ENCODE data around the gene HGF. TPM values are rescaled to one million over a fixed set of nuclear protein-coding genes. Genes with fewer than 3 reads are reported as not detected.

The HGF gene
- polyA plus RNA-seq, 1 experiment: 129 TPM

DNA sequence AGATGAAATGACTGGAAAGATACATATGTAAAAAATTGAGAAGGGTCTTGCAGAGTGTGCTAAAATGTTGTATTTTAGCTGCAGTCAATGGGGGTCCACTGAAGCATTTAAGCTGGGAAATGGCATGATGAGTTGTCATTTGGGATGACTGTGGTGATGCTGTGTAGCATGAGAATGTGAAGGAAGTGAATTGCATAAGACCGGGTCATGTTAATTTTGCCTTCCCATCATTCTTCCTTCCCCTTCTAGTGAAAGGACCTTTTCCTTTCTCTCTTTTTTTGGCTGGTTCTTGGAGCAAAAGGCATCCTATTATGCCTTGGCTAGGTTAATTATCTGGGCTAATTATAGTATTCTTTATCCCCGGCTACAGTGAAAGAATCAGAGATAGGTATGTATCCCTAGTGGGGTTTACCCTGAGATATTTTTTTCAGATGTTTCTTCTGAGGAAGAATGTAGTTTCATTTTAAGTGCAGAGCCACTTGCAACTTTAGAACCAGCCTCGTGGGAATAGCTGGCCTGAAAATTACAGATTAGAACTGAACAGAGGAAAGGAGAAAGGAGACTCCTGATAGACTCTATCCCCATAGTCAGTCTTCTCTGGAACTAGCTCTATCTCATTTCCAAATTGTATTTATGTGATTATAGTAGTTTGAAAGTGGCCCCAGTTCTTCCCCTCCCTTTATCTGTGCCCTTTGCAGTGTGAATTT is 93.6 kb downstream of the HGF start:
- CTCF ChIA-PET: no interaction called here
- H3K27me3 ChIP-seq (ENCODE audit: control insufficient read depth, insufficient read depth, low read length): no peaks in the 10 kb centered on the region
- TF ChIP-seq, protein P1, sequence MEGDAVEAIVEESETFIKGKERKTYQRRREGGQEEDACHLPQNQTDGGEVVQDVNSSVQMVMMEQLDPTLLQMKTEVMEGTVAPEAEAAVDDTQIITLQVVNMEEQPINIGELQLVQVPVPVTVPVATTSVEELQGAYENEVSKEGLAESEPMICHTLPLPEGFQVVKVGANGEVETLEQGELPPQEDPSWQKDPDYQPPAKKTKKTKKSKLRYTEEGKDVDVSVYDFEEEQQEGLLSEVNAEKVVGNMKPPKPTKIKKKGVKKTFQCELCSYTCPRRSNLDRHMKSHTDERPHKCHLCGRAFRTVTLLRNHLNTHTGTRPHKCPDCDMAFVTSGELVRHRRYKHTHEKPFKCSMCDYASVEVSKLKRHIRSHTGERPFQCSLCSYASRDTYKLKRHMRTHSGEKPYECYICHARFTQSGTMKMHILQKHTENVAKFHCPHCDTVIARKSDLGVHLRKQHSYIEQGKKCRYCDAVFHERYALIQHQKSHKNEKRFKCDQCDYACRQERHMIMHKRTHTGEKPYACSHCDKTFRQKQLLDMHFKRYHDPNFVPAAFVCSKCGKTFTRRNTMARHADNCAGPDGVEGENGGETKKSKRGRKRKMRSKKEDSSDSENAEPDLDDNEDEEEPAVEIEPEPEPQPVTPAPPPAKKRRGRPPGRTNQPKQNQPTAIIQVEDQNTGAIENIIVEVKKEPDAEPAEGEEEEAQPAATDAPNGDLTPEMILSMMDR (IDR thresholded peaks at IDR 0.05; ENCODE audit: low read depth, low read length): no peak
- no peak overlapping the region for H3K4me3 ChIP-seq (ENCODE audit: low read depth, low read length)
- H3K27ac ChIP-seq (ENCODE audit: low read depth, low read length): no peak overlapping the region
- no peak for DNase-seq (ENCODE audit: low read depth, low spot score)
- H3K9me3 ChIP-seq (ENCODE audit: control insufficient read depth, insufficient read depth, low read length): no peaks in the 10 kb centered on the region; the same call in 1 of the 2 replicates
- POLR2A ChIA-PET: interaction anchor here (1.1 kb wide), 1 partner anchor 16 kb away, joined by 3 read pairs; no protein-coding TSS in a partner anchor

DNA sequence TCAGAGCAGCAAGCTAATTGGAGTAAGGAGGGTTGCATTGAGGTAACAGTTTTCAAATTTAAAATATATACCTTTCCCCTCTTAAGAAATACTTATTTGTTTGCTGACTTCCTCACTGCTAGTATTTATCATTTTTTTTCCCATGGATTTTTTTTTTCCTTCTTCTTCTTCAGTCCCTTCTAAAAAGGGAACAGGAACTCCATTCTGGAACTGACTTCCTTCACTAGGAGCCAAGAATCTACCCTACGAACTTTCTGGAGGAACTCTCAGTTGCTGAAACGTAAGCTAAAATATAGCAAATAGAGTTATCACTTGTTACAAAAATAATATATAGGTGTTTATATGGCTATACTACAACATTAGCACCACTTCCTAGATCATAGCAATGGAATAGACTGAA is 95.4 kb downstream of the HGF start:
- Histone ChIP-seq H3K27ac (ENCODE audit: low read depth, low read length) (no peak overlapping the region), H3K4me3 (ENCODE audit: low read depth, low read length) (no peak overlapping the region), H3K9me3 (ENCODE audit: control insufficient read depth, insufficient read depth, low read length) (no peaks in the 10 kb centered on the region; the same call in 1 of the 2 replicates), H3K27me3 (ENCODE audit: control insufficient read depth, insufficient read depth, low read length) (no peaks in the 10 kb centered on the region)
- DNase-seq (ENCODE audit: low read depth, low spot score): no peak
- TF ChIP-seq, protein P1 (IDR thresholded peaks at IDR 0.05; ENCODE audit: low read depth, low read length): no peak
- ChIA-PET POLR2A (no interaction called here), CTCF (no interaction called here)

DNA sequence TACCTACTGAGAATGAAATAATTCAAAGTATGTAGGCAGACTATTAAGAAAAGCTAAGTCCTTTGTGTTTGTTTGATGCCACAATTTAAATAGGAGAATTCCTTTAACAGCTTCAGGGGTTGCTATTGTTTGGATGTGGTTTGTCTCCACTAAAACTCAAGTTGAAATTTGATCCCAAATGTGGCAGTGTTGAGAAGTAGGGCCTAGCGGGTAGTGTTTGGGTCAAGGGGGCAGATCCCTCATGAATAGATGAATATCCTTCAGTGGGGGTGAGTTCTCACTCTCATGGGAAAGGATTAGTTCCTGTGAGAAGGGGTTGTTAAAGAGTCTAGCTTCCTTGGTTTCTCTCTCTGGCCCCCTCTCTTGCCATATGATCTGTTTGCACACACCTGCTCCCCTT is 97.0 kb downstream of the HGF start:
- ChIA-PET POLR2A (no interaction called here), CTCF (interaction anchor here (1.6 kb wide), 1 partner anchor 10 kb away, joined by 3 read pairs; no protein-coding TSS in a partner anchor)
- Histone ChIP-seq H3K9me3 (ENCODE audit: control insufficient read depth, insufficient read depth, low read length) (peaks cover 5% of the 10 kb centered on the region; the same call in 1 of the 2 replicates), H3K4me3 (ENCODE audit: low read depth, low read length) (no peak overlapping the region), H3K27ac (ENCODE audit: low read depth, low read length) (no peak overlapping the region), H3K27me3 (ENCODE audit: control insufficient read depth, insufficient read depth, low read length) (no peaks in the 10 kb centered on the region)
- DNase-seq (ENCODE audit: low read depth, low spot score): no peak
- TF ChIP-seq, protein P1 (IDR thresholded peaks at IDR 0.05; ENCODE audit: low read depth, low read length): no peak

DNA sequence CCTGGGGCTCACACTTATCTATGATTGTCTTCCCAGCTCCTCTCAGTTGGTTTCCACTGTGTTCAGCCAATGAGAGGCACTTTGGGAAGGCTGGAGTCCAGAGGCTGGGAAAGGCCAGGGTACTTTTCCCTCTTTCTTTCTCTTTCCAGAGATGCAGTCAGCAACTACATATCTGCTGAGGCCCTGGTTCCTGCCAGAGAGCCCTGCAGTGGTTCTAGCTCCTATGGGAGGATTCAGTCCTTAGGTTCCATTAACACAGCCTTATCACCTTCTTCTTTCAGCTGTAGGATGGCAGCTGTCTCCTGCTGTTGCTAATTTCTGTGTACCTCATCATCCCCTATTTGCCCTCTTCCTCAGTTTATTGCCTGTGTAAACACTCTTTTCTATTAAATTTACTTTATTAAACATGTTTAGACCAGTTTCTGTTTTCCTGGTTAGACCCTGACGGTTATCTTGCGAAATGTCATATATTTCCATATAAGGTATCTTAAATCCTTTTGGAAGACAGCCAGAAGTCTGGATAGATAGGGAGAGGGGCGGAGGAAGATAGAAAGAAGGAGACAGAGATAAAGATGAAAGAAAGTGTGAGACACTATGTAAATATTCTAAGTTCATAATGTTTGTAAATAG is 100.3 kb downstream of the HGF start:
- Histone ChIP-seq H3K27me3 (ENCODE audit: control insufficient read depth, insufficient read depth, low read length) (no peaks in the 10 kb centered on the region), H3K4me3 (ENCODE audit: low read depth, low read length) (no peak overlapping the region), H3K27ac (ENCODE audit: low read depth, low read length) (no peak overlapping the region), H3K9me3 (ENCODE audit: control insufficient read depth, insufficient read depth, low read length) (peaks cover 5% of the 10 kb centered on the region; the same call in 1 of the 2 replicates)
- ChIA-PET CTCF (interaction anchor here (1.6 kb wide), 1 partner anchor 9 kb away, joined by 3 read pairs; no protein-coding TSS in a partner anchor), POLR2A (interaction anchor here (0.9 to 1.0 kb wide), 2 partner anchors 15 to 30 kb away, joined by 3 to 4 read pairs; no protein-coding TSS in a partner anchor)
- DNase-seq (ENCODE audit: low read depth, low spot score): no peak
- TF ChIP-seq, protein P1 (IDR thresholded peaks at IDR 0.05; ENCODE audit: low read depth, low read length): no peak

DNA sequence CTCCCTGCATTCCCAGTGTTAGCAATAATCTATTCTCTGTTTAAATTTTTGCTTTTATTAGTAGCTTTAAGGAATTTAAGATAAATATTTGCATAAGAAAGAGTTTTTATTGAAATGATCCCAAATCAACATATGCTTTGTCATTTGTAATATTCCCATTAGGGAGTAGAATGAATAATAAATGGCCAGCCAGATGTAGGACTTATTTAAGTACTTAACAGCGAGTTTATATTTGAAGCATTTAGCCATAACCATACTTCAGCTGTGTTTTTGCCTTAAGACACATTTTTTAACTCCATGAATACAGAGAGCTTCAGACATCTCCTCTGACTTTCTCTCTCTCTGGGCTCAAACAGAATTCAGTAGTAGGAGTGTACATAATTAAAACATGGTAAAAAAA is 103.6 kb downstream of the HGF start:
- H3K9me3 ChIP-seq (ENCODE audit: control insufficient read depth, insufficient read depth, low read length): peaks cover 5% of the 10 kb centered on the region; the same call in 1 of the 2 replicates

More for the DNA sequence above, 103.6 kb downstream of the HGF start:
- Histone ChIP-seq H3K4me3 (ENCODE audit: low read depth, low read length) (no peak overlapping the region), H3K27ac (ENCODE audit: low read depth, low read length) (no peak overlapping the region), H3K27me3 (ENCODE audit: control insufficient read depth, insufficient read depth, low read length) (no peaks in the 10 kb centered on the region)
- ChIA-PET CTCF (interaction anchor here (0.6 to 1.4 kb wide), 2 partner anchors 166 to 180 kb away, joined by 3 to 7 read pairs; no protein-coding TSS in a partner anchor), POLR2A (interaction anchor here (2.0 kb wide), 1 partner anchor 19 kb away, joined by 4 read pairs; no protein-coding TSS in a partner anchor)
- DNase-seq (ENCODE audit: low read depth, low spot score): no peak
- TF ChIP-seq, protein P1 (IDR thresholded peaks at IDR 0.05; ENCODE audit: low read depth, low read length): no peak
